ENCODE results near the gene GRM8.
A peak's percentile ranks its signal among the peaks of the same experiment; 100 is the strongest.

GRM8 gene

DNA sequence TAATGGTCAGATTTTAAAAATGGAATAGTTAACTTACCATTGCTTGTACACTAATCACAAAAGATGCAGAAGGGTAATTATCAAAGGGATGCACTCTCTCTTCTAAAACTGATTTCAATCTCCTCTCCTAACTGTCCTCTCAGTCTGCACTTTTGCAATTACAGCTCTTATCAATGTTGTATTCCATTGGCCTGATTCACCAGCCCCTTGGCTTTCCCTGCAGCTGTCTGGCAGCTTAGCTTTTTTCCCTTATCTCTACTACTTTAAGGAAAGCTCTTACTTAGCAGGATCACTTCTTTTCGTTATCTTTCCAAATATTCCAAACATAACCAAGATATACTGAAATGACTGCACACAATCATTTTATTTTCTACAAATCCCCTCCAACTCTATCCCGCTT lies 448.8 kb downstream of the GRM8 start:
- no peak for DNase-seq

DNA sequence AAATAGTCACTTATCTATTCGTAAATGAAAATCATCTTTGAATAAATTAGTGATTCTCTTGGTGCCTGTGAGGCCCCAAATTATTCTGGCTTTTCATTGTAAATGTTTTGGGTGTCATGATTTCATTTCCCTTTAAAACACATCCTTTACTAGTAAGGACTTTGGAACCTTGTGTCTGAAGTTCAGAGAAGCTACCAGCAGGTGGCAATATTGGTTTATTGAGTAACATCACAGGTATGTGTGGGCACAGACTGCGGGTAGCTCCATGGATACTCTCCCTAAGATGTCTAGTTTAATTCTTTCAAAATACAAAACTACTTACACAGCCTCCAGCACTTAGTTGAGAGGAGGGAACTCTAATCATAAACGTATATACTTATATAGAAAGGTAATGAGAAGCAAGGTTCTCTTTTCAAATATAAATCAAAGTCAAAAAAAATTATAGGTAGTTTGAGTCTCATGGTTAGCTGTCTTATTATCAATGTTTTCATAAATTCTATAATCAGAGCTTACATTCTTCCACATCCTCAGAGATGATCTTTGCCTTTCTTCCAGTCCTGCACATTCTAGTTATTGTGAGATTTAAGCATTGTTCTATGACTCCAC lies 449.6 kb downstream of the GRM8 start:
- DNase-seq: peak; percentile 15

DNA sequence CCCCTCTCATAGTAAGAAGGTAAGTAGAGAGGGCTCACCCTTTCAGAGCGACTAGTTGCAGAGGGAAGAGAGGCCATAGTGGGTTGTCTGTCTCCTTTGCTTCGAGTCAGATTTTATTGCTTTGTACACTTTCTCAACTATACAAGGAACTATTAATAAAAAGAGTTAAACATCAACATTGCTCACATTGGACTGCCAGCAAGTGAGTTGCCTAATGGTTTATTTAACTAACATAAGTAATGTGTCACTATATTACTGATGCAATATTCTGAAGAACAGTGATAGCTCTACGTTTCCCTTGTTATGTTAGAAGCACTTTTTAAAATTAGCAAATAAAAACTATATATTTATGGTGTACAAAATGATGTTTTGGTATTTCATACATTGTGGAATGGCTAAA lies 451.0 kb downstream of the GRM8 start:
- DNase-seq: no peak

DNA sequence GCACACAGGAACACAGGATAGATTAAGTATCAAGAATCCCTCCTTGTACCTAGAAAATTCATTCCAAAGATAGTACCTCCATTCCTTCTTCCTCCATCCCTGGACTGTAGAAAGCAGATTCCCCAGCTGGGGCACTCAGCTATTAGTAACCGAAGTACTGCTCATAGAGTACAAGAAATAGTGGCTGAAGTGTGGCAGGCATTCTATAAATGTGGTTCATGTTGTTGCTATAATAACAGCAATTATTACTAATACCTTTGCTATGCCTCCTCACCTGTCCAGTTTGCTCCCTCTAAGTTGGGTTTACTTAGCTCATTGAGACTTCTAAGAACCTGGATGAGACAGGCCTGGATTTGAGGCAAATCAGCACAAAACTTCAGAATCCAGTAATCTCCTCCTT lies 453.2 kb downstream of the GRM8 start:
- no peak for DNase-seq

DNA sequence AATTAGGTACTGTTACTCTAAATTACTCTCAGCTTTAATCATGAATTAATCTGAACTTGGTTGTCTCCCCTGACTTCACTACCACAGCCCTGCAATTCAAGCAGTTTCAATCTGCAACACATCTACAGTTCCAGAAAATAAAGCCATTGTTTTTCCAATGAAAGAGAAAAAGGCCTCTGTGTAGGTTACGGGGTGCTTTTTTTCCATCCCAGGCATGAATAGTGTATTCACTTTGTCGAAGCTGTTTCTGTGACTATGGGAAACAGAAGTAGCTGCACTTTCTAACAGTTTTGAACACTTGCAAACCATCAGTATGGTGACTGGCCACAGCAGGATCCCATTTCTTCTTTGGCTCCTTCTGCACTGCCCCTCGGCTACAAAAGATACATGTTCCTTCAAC lies 460.2 kb downstream of the GRM8 start:
- no peak for DNase-seq

GRCh38 chr7:126791306-126791705 lies 461.4 kb downstream of the GRM8 start:
- DNase-seq: no peak

GRCh38 chr7:126790763-126791162 lies 462.0 kb downstream of the GRM8 start:
- DNase-seq: no peak

DNA sequence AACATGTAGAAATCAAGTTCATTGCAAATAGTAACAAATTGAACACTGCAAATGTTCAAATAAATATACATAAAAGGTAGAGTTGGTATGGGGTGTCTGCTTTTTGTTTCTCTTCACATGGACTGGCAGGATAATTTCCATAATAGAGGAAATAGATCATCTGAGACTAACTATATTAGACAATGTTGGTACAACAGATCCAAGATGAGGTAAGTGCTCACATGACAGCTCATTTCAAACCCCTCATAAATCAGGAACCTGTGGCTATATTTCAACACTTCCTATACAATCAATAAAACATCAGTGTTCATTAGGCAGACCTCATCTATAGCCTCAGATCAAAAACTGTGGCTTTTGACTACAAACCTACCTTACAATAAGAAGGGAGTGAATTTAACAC lies 469.1 kb downstream of the GRM8 start:
- no peak for DNase-seq

GRCh38 chr7:126780993-126781392 lies 471.7 kb downstream of the GRM8 start:
- no peak for DNase-seq

GRCh38 chr7:126778101-126778500 lies 474.6 kb downstream of the GRM8 start:
- DNase-seq: no peak

DNA sequence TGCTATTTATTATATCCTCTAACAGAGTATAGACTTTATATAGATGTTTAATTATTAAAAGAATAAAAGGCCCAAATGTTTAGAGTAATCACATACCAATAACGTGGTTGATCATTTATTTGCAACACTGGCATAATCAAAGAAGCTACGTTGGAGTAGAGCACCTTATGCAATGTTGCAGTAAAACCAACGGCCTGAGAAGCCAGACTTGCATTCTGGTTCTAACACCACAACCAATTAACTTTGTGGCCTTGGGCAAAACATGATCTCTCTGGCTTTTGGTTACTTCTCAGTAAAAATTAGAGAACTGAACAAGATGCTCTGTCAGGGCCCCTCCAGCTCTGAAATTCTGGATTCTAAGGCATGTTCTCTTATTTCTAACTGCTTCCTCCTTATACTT lies 476.2 kb downstream of the GRM8 start:
- no peak for DNase-seq

DNA sequence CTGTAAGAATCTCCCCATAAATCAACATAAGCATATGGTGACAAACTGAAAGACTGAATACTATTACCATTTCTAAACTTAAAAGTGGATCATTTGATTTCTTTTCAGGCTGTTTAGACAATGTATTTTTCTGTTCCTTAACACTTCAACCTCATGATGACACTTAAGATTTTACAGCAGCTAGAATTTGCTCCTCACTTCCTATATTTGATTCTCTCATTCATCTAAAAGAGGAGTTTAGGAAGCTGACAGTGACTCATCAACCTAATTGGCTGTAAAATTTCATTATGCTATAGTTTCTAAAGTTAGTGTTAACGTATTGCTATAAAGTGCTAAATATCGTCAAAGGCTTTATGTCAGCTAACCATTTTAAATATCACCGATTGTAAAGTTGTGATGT lies 478.7 kb downstream of the GRM8 start:
- no peak for DNase-seq

GRCh38 chr7:126768836-126769235 lies 483.9 kb downstream of the GRM8 start:
- no peak for DNase-seq

DNA sequence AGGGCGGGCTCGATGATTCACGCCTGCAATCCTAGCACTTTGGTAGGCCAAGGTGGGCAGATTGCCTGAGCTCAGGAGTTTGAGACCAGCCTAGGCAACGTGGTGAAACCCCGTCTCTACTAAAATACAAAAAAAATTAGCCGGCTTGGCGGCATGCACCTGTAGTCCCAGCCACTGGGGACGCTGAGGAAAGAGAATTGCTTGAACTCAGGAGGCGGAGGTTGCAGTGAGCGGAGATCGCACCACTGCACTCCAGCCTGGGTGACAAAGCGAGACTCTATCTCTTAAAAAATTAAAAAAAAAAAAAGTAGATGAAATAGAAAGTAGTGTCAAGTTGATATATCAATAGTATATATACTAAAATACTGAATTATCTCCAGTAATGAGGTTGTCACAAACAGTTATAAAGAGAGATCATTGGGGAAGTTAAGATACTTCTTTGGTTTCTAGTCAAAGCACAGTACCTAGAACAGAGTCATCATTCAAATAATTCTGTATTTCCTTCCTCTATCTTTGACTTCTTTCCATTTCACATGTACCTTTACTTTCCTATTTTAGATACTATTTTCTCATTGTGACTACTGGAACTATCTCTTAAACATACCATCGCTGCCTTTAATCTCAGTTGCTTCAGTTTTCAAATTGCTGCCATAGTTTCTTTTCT lies 491.7 kb downstream of the GRM8 start:
- no peak for DNase-seq

GRCh38 chr7:126755381-126755780 lies 497.4 kb downstream of the GRM8 start:
- DNase-seq: no peak

GRCh38 chr7:126750207-126750911 lies 502.4 kb downstream of the GRM8 start:
- DNase-seq: no peak

DNA sequence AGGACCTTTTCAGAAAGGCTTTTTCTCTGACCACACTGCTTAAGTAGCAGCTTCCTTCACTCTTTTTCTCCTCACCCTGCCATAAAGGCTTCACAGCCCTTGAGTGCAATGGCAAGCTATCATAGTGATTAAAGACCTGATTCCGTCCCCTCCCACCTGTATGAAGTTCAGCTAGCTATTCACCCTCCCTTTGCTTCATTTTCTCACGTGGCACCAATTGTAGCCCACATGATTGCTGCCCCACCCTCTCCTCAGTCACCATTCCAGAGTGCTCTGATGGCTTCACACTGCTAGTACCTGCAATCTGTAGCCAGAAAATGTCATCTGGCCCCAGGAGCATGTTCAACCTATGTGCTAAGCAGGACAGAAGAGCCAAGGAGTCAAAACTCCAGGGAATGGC lies 523.8 kb downstream of the GRM8 start:
- DNase-seq: no peak

DNA sequence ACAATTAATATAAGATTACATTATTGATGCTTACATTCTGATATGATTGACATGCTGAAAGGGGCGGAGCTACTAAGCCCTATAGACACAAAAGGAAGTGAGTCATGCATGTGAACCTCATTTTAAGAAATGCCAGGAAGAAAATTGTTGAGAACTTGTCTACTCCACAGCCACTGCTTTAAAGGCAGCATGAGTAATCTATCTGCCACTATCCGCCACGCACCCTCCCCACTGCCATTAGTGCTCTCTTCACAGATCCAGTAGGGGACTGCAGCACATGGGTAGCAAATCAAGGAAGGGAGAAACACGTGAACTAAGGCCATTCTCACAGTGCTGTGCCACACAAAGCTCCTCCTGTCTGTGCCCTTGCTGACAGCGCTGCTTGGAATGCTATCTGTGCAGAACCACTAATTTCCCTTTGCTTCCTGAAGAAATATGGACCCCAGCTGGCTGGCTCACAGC lies 524.8 kb downstream of the GRM8 start:
- peak; percentile 1 for DNase-seq

GRCh38 chr7:126723966-126724544 lies 528.7 kb downstream of the GRM8 start:
- DNase-seq: no peak

DNA sequence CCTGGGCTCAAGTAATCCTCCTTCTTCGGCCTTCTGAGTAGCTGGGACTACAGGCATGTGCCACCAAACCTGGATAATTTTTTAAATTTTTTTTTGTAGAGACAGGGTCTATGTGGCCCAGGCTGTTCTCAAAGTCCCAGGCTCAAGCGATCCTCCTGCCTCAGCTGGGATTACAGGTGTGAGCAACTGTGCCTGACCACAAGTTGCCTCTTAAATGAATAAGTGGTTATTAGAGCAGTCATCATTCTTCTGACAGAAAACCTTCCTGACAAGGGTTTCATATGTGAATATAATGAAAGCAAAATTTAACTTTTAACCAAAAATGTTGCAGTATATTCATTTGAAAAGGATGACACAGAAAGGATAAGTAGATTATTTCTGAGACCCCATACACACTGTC lies 532.5 kb downstream of the GRM8 start:
- DNase-seq: no peak

DNA sequence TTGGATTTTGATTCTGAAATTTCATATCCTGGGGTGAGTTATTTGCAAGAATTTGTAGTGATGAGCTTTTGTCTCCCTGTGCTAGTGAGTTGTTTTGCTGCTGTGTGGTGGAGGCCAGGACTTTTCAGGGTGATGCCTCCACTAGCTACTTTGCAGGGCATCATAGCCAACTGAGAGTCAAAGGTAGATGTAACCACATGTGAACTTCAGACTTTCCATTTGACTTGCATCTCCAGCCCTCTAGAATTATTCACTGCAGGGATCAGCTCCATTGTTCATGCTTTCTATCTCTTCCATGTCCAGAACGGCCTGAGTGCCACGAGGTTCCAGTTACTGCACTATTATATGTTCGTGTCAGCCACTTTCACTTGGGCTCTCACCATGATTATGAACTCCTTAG lies 534.3 kb downstream of the GRM8 start:
- no peak for DNase-seq

GRCh38 chr7:126716321-126716720 lies 536.4 kb downstream of the GRM8 start:
- DNase-seq: no peak

- no peak for DNase-seq
Measured at GRCh38 chr7:126715076-126715475, 537.7 kb downstream of the GRM8 start.

Measured in CD4-positive, alpha-beta T cell treated with Interleukin-6 for 4 hours (primary cell).